Karpas-422 (cell line): ENCODE measurements around the gene ABHD12. TPM values are rescaled to one million over a fixed set of nuclear protein-coding genes. Genes with fewer than 3 reads are reported as not detected.

Experiments
- DNase-seq: peaks from one replicate; pipeline ENCODE4 v3.0.0-alpha.2; 2015
- H2AFZ ChIP-seq: fragments of 200-600 bp; sonication (generic); 2 replicates; pipeline ENCODE4 v1.6.1; 2014; ENCODE audit warnings: antibody characterized with exemption, low read length, mixed read lengths
- H3K27ac ChIP-seq: fragments of 200-600 bp; sonication (generic); 2 replicates; pipeline ENCODE4 v1.5.1; 2014; ENCODE audit warnings: mild to moderate bottlenecking, low read length, moderate library complexity
- H3K27me3 ChIP-seq: fragments of 200-600 bp; sonication (generic); 2 replicates; pipeline ENCODE4 v1.6.1; 2014; ENCODE audit warnings: low read length, mixed read lengths
- H3K36me3 ChIP-seq: fragments of 200-600 bp; sonication (generic); 2 replicates; pipeline ENCODE4 v1.6.1; 2014; ENCODE audit warnings: low read length, mixed read lengths; ENCODE audit not compliant: insufficient read depth
- H3K4me1 ChIP-seq: fragments of 200-600 bp; sonication (generic); 2 replicates; pipeline ENCODE4 v1.6.1; 2014; ENCODE audit warnings: mild to moderate bottlenecking, low read length, mixed read lengths
- H3K4me2 ChIP-seq: fragments of 200-600 bp; sonication (generic); 2 replicates; pipeline ENCODE4 v1.6.1; 2014; ENCODE audit warnings: low read length, low read depth, mild to moderate bottlenecking; ENCODE audit not compliant: poor library complexity, severe bottlenecking
- H3K4me3 ChIP-seq: fragments of 200-600 bp; sonication (generic); 2 replicates; pipeline ENCODE4 v1.5.1; 2014; ENCODE audit warnings: mild to moderate bottlenecking, antibody characterized with exemption, low read length, mixed read lengths
- H3K79me2 ChIP-seq: fragments of 200-600 bp; sonication (generic); 2 replicates; pipeline ENCODE4 v1.6.1; 2014; ENCODE audit warnings: mild to moderate bottlenecking, low read length, mixed read lengths
- H3K9ac ChIP-seq: fragments of 200-600 bp; sonication (generic); 2 replicates; pipeline ENCODE4 v1.6.0; 2014; ENCODE audit warnings: low read length
- H3K9me2 ChIP-seq: fragments of 200-600 bp; sonication (generic), shearing (Covaris generic); replicated peaks from 2 replicates; pipeline ENCODE4 v1.6.0; 2014; ENCODE audit warnings: mild to moderate bottlenecking, low read length, moderate library complexity; ENCODE audit not compliant: insufficient read depth
- H3K9me3 ChIP-seq: fragments of 300-700, 200-600 bp; sonication (generic); 2 replicates; pipeline ENCODE4 v1.6.1; 2014; ENCODE audit warnings: low read length, mixed read lengths
- H4K20me1 ChIP-seq: fragments of 200-600 bp; sonication (generic); 2 replicates; pipeline ENCODE4 v1.6.1; 2014; ENCODE audit warnings: mild to moderate bottlenecking, antibody characterized with exemption, low read length, low read depth; ENCODE audit not compliant: insufficient read depth
- small RNA-seq: library from RNA; depleted of rRNA; stranded (forward); fragments of <200 nt; gene quantifications from one replicate; pipeline ENCODE3, GENCODE V24; 2014
- total RNA-seq: library from RNA; depleted of rRNA; stranded (reverse); fragments of >200 nt; shearing (Covaris generic); gene quantifications from 2 replicates; pipeline ENCODE4 v1.2.3, GENCODE V29; 2014; ENCODE audit warnings: low replicate concordance; rRNA removed

Gene ABHD12
- total RNA-seq, 1 experiment from 2014 or later = 26.1 TPM

GRCh38 chr20:25252230-25252651, 138.4 kb downstream of the ABHD12 start:
- Histone ChIP-seq H3K9me2 (no peaks in the 10 kb centered on the region), H3K9ac (peak overlapping the region; percentile 23; the same call in 1 of the 2 replicates)
- no peak for DNase-seq

GRCh38 chr20:25251558-25251957, 139.1 kb downstream of the ABHD12 start:
- no peak overlapping the region for H2AFZ ChIP-seq
- no peaks in the 10 kb centered on the region for H3K9me2 ChIP-seq
- H3K9me3 ChIP-seq = no peaks in the 10 kb centered on the region
- H3K4me1 ChIP-seq = peaks cover 66% of the 10 kb centered on the region
- no peak for DNase-seq
- H3K9ac ChIP-seq = peak overlapping the region; percentile 3; the same call in 1 of the 2 replicates
- H3K27ac ChIP-seq = peak overlapping the region; percentile 98; the same call in 1 of the 2 replicates
- peaks cover 67% of the 10 kb centered on the region for H4K20me1 ChIP-seq
- H3K79me2 ChIP-seq = peaks cover 84% of the 10 kb centered on the region
- H3K36me3 ChIP-seq = peaks cover 47% of the 10 kb centered on the region
- H3K4me3 ChIP-seq = peak overlapping the region; percentile 24; the same call in 1 of the 2 replicates
- no peaks in the 10 kb centered on the region for H3K27me3 ChIP-seq
- peak overlapping the region; percentile 80 for H3K4me2 ChIP-seq

More at GRCh38 chr20:25252230-25252651, 138.4 kb downstream of the ABHD12 start:
- Histone ChIP-seq H4K20me1 (peaks cover 74% of the 10 kb centered on the region), H2AFZ (no peak overlapping the region), H3K4me2 (peak overlapping the region; percentile 80), H3K36me3 (peaks cover 54% of the 10 kb centered on the region), H3K9me3 (no peaks in the 10 kb centered on the region), H3K27me3 (no peaks in the 10 kb centered on the region), H3K4me1 (peaks cover 59% of the 10 kb centered on the region), H3K4me3 (no peak overlapping the region; the same call in 1 of the 2 replicates), H3K27ac (peak overlapping the region; percentile 98), H3K79me2 (peaks cover 91% of the 10 kb centered on the region)

GRCh38 chr20:25251019-25251418, 139.6 kb downstream of the ABHD12 start:
- Histone ChIP-seq H2AFZ (no peak overlapping the region), H4K20me1 (peaks cover 62% of the 10 kb centered on the region), H3K27me3 (no peaks in the 10 kb centered on the region), H3K4me3 (peak overlapping the region; percentile 24; the same call in 1 of the 2 replicates), H3K9ac (peak overlapping the region; percentile 3; the same call in 1 of the 2 replicates), H3K9me2 (no peaks in the 10 kb centered on the region), H3K4me2 (peak overlapping the region; percentile 80), H3K4me1 (peaks cover 71% of the 10 kb centered on the region), H3K36me3 (peaks cover 42% of the 10 kb centered on the region), H3K27ac (peak overlapping the region; percentile 98; the same call in 1 of the 2 replicates), H3K79me2 (peaks cover 78% of the 10 kb centered on the region), H3K9me3 (no peaks in the 10 kb centered on the region)
- no peak for DNase-seq

- Histone ChIP-seq H3K79me2 (peaks cover 74% of the 10 kb centered on the region), H3K27ac (peak overlapping the region; percentile 98), H3K9ac (peak overlapping the region; percentile 23), H2AFZ (no peak overlapping the region), H3K4me2 (peak overlapping the region; percentile 80), H3K9me2 (no peaks in the 10 kb centered on the region), H3K9me3 (no peaks in the 10 kb centered on the region), H4K20me1 (peaks cover 59% of the 10 kb centered on the region), H3K27me3 (no peaks in the 10 kb centered on the region), H3K4me1 (peaks cover 76% of the 10 kb centered on the region), H3K4me3 (peak overlapping the region; percentile 98), H3K36me3 (peaks cover 41% of the 10 kb centered on the region)
- no peak for DNase-seq
Measured at GRCh38 chr20:25250508-25250907, 140.1 kb downstream of the ABHD12 start.

Small RNA genes lying within 50 kb of the gene (small RNA-seq; reads per million reads assigned to genes)
- 0.16 reads per million for gene AL121772.2

Other genes starting within 250 kb of the ABHD12 start
- 100 and 125 TPM in 2 replicates for gene ENTPD6, start 195.1 kb downstream of the ABHD12 start, total RNA-seq
- 188 and 302 TPM in 2 replicates for gene PYGB, start 142.8 kb downstream of the ABHD12 start, total RNA-seq
- 10.2 and 14.4 TPM in 2 replicates for gene GINS1, start 16.8 kb upstream of the ABHD12 start, total RNA-seq
- 0.19 and 0.79 TPM in 2 replicates for gene NINL, start 194.7 kb upstream of the ABHD12 start, total RNA-seq
- 3.5 and 5.1 TPM in 2 replicates for gene NANP, start 233.2 kb upstream of the ABHD12 start, total RNA-seq